ENCODE data around the gene CKMT2.

GRCh38 chr5:81187885-81188284 lies 45.2 kb upstream of the CKMT2 start:
- TF ChIP-seq POLR2A (IDR thresholded peaks at IDR 0.05; ENCODE audit: low read depth) = no peak
- TF ChIP-seq CTCF (IDR thresholded peaks at IDR 0.05) = no peak
